Large intestine (tissue), 3 donors: ENCODE data around the gene DAND5. TPM values are rescaled to one million over a fixed set of nuclear protein-coding genes. Genes with fewer than 3 reads are reported as not detected.
A peak's percentile ranks its signal among the peaks of the same experiment; 100 is the strongest.
"Not testable (repeated sequence)": the region's sequence is repeated elsewhere in the genome, so short reads cannot be mapped to it uniquely, and the experiment has no call there.

Experiments
- DNase-seq, 2 donors: peaks; one replicate each; pipeline versions ENCODE4 v3.0.0 to v3.0.0-alpha.2; 2013
- H3K27ac ChIP-seq: one replicate; pipeline ENCODE4 v1.5.1; 2013; ENCODE audit warnings: low read length
- H3K27me3 ChIP-seq: 2 replicates; pipeline ENCODE4 v1.6.1; 2013; ENCODE audit warnings: low read length; ENCODE audit not compliant: control insufficient read depth, insufficient read depth
- H3K36me3 ChIP-seq: 2 replicates; pipeline ENCODE4 v1.6.1; 2013; ENCODE audit warnings: low read length; ENCODE audit not compliant: control insufficient read depth, insufficient read depth
- H3K4me1 ChIP-seq: one replicate; pipeline ENCODE4 v1.6.1; 2013; ENCODE audit warnings: low read length; ENCODE audit not compliant: control insufficient read depth, insufficient read depth
- H3K4me3 ChIP-seq: one replicate; pipeline ENCODE4 v1.5.1; 2013; ENCODE audit warnings: low read length
- H3K9me3 ChIP-seq: one replicate; pipeline ENCODE4 v1.6.1; 2013; ENCODE audit warnings: mild to moderate bottlenecking, low read depth, low read length, moderate library complexity; ENCODE audit not compliant: control insufficient read depth
- WGBS: methylation state at CpG from one replicate; pipeline ENCODE4 v1.1.5; 2013; ENCODE audit warnings: low lambda C conversion rate; ENCODE audit not compliant: insufficient coverage; 5-methylcytosine and 5-hydroxymethylcytosine counted together
- polyA plus RNA-seq: library from polyadenylated mRNA; unstranded; fragments of 120-200 nt; gene quantifications from one replicate; pipeline ENCODE4 v1.2.1, GENCODE V29; 2013

DAND5 gene
- polyA plus RNA-seq, 1 donor = 0.06 TPM

DNA sequence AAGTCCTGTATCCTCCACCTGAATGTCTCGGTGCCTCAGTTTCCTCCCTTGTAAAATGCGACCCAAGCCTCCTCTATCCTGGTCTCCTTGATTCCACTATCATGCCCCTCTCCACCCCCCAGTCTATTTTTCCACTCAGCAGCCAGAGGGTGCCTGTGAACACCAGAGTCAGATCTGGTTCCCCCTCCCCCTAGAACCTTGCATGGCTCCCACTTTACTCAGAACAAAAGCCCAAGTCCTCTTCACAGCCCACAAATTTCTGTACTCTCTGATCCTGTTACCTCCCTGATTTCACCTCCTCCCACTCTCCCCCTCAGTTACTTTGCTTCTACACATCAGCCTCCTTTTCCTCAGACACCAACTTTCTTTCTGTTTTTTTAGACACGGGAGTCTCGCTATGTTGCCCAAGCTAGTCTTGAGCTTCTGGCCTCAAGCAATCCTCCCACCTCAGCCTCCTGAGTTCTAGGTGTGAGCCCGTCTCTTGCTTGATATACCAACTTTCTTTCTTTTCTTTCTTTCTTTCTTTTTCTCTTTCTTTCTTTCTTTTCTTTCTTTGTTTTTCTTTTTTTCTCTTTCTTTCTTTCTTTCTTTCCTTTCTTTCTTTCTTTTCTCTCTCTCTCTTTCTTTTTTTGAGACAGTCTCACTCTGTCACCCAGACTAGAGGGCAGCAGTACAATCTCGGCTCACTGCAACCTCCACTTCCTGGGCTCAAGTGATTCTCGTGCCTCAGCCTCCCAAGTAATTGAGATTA lies 869 bp downstream of the DAND5 start:
- 95% methylated on average over 3 of the region's 7 CpGs for WGBS
- no peak overlapping the region for H3K27ac ChIP-seq
- no peak for DNase-seq
- H3K36me3 ChIP-seq = no peaks in the 10 kb centered on the region
- H3K27me3 ChIP-seq = peaks cover 3% of the 10 kb centered on the region
- H3K4me3 ChIP-seq = no peak overlapping the region
- H3K9me3 ChIP-seq = no peaks in the 10 kb centered on the region
- peaks cover 3% of the 10 kb centered on the region for H3K4me1 ChIP-seq

DNA sequence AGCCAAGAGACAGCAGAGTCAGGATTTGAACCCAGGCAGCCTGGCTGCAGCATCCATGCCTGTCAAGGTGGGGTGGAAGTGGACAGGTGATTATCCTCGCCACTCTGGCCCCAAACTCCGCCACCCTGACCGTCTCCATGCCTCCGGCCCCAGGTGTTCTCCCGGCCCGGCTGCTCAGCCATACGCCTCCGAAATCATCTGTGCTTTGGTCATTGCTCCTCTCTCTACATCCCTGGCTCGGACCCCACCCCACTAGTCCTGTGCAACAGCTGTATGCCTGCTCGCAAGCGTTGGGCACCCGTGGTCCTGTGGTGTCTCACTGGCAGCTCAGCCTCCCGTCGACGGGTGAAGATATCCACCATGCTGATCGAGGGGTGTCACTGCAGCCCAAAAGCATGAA lies 3.9 kb downstream of the DAND5 start:
- Histone ChIP-seq H3K4me3 (no peak overlapping the region), H3K27ac (no peak overlapping the region), H3K9me3 (no peaks in the 10 kb centered on the region), H3K36me3 (no peaks in the 10 kb centered on the region), H3K27me3 (peaks cover 3% of the 10 kb centered on the region), H3K4me1 (no peaks in the 10 kb centered on the region)
- no CpG with 5 or more reads among the region's 16 CpGs for WGBS
- DNase-seq = no peak

- Histone ChIP-seq H3K36me3 (no peaks in the 10 kb centered on the region), H3K4me3 (no peak overlapping the region), H3K4me1 (no peaks in the 10 kb centered on the region), H3K27me3 (peaks cover 3% of the 10 kb centered on the region), H3K9me3 (no peaks in the 10 kb centered on the region), H3K27ac (no peak overlapping the region)
- no peak for DNase-seq
- 30% methylated on average over 2 of the region's 19 CpGs for WGBS
Measured at GRCh38 chr19:12974301-12975220, 5.2 kb downstream of the DAND5 start.

GRCh38 chr19:12975221-12975741 lies 5.9 kb downstream of the DAND5 start:
- no peak for DNase-seq

DNA sequence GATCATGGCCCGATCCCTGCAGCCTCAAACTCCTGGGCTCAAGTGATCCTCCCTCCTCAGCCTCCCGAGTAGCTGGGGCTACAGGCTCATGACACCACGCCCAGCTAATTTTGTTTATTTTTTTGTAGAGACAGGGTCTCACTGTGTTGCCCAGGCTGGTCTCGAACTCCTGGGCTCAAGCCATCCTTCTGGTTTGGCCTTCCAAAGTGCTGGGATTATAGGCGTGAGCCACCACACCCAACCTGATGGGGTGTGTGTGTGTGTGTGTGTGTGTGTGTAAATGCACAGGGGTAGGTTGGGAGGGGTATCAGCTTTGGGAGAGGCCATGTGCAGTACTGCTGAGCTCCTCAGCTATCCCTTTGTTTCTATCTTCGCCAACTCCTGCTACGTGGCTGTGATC lies 6.7 kb downstream of the DAND5 start:
- WGBS = no CpG with 5 or more reads among the region's 7 CpGs
- DNase-seq, H3K27me3 ChIP-seq, H3K36me3 ChIP-seq, H3K4me3 ChIP-seq, H3K9me3 ChIP-seq, H3K27ac ChIP-seq, H3K4me1 ChIP-seq: not testable (repeated sequence)

More at GRCh38 chr19:12975221-12975741, 5.9 kb downstream of the DAND5 start:
- Histone ChIP-seq H3K4me1 (no peaks in the 10 kb centered on the region), H3K9me3 (no peaks in the 10 kb centered on the region), H3K36me3 (no peaks in the 10 kb centered on the region), H3K27ac (no peak overlapping the region), H3K27me3 (peaks cover 3% of the 10 kb centered on the region), H3K4me3 (no peak overlapping the region)
- WGBS = no CpG with 5 or more reads among the region's 17 CpGs

GRCh38 chr19:12979974-12980373 lies 10.6 kb downstream of the DAND5 start:
- Histone ChIP-seq H3K27ac (no peak overlapping the region), H3K4me1 (peaks cover 4% of the 10 kb centered on the region), H3K27me3 (peaks cover 29% of the 10 kb centered on the region), H3K36me3 (no peaks in the 10 kb centered on the region), H3K9me3 (peaks cover 4% of the 10 kb centered on the region), H3K4me3 (no peak overlapping the region)
- no peak for DNase-seq
- WGBS = 80% methylated on average over 1 of the region's 3 CpGs

- no peak overlapping the region for H3K27ac ChIP-seq
- H3K36me3 ChIP-seq = no peaks in the 10 kb centered on the region
- peaks cover 15% of the 10 kb centered on the region for H3K4me1 ChIP-seq
- WGBS = 80% methylated on average over 2 of the region's 6 CpGs
- H3K9me3 ChIP-seq = peaks cover 7% of the 10 kb centered on the region
- H3K4me3 ChIP-seq = no peak overlapping the region
- H3K27me3 ChIP-seq = peaks cover 52% of the 10 kb centered on the region
- no peak for DNase-seq
Measured at GRCh38 chr19:12982648-12983047, 13.3 kb downstream of the DAND5 start.

DNA sequence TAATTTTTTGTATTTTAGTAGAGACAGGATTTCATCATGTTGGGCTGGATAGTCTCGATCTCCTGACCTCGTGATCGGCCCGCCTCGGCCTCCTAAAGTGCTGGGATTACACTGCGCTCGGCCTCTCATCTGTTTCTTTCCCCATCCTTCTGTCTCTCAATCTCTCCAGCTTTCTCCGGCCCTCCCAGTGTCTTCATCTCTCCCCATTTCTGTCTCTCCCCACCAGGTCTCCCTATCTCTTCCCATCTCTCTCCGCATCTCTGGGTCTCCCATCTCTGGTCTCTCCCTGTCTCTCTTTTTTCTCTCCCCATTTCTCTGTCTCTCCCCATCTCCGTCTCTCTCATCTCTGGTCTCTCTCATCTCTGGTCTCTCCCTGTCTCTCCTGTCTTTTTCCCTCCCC lies 13.7 kb downstream of the DAND5 start:
- Histone ChIP-seq H3K4me1 (peaks cover 15% of the 10 kb centered on the region), H3K36me3 (no peaks in the 10 kb centered on the region), H3K27ac (no peak overlapping the region), H3K27me3 (peaks cover 56% of the 10 kb centered on the region), H3K4me3 (peak overlapping the region; percentile 23), H3K9me3 (peaks cover 7% of the 10 kb centered on the region)
- WGBS = 39% methylated on average over 5 of the region's 10 CpGs
- DNase-seq = no peak

DNA sequence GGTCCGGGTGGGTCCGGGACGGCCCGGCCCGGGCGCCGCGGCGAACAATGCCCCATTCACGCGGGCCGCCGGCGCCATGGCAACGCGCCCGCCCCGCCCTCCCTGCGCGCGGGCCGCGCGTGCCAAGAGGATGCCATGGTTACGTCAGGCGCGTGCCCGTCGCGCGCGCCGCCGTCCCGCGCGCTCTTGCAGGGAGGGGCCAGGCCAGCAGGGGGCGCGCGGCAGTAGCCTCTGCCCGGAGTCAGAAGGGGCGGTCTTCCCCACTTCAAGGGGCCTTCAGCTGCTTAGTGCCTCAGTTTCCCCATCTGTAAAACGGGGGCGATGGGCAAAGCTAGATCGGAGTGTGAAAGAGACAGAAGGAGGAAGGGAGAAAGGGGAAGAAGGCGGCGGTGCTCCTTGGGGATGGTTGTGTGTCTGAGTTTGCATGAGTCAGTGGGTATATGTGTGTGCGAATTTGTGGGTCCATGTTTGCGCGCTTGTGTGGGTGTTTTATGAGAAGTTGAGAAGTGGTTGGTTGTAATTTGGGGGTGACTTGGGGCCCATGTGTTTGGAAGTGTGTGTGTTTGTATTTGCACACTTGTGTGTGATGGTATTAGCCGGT lies 14.3 kb downstream of the DAND5 start:
- Histone ChIP-seq H3K36me3 (no peaks in the 10 kb centered on the region), H3K9me3 (peaks cover 7% of the 10 kb centered on the region), H3K27ac (no peak overlapping the region), H3K27me3 (peaks cover 56% of the 10 kb centered on the region), H3K4me1 (peaks cover 15% of the 10 kb centered on the region), H3K4me3 (peak overlapping the region; percentile 23)
- peak; percentile 67 to 79 for DNase-seq
- 24% methylated on average over 3 of the region's 51 CpGs for WGBS

- Histone ChIP-seq H3K4me3 (no peak overlapping the region), H3K27me3 (peaks cover 60% of the 10 kb centered on the region), H3K27ac (no peak overlapping the region), H3K36me3 (no peaks in the 10 kb centered on the region), H3K9me3 (peaks cover 11% of the 10 kb centered on the region), H3K4me1 (peaks cover 15% of the 10 kb centered on the region)
- DNase-seq = no peak
- 80% methylated on average over 1 of the region's 3 CpGs for WGBS
Measured at GRCh38 chr19:12984143-12984627, 14.8 kb downstream of the DAND5 start.
